NCI-H2196 (cell line): Measurements from ENCODE around the gene RPP25.
"Not testable (repeated sequence)": the region's sequence is repeated elsewhere in the genome, so short reads cannot be mapped to it uniquely, and the experiment has no call there.

Experiments used
- DNase-seq: peaks from one replicate; lab custom pipeline; 2025; ENCODE audit not compliant: unreplicated experiment; lab: John Stamatoyannopoulos, UW

Gene RPP25

GRCh38 chr15:74924525-74924924, 32.0 kb downstream of the RPP25 start:
- DNase-seq: no peak

- DNase-seq: no peak
These were observed 36.1 kb downstream of the RPP25 start for GRCh38 chr15:74920456-74920855.

- no peak for DNase-seq
These were observed 38.9 kb downstream of the RPP25 start for GRCh38 chr15:74917676-74918075.

- DNase-seq: not testable (repeated sequence)
These were observed 42.8 kb downstream of the RPP25 start for GRCh38 chr15:74913799-74914198.

GRCh38 chr15:74913041-74913440, 43.5 kb downstream of the RPP25 start:
- DNase-seq: peak; percentile 37

GRCh38 chr15:74908635-74909034, 47.9 kb downstream of the RPP25 start:
- no peak for DNase-seq

- DNase-seq: no peak
These were observed 49.3 kb downstream of the RPP25 start for GRCh38 chr15:74907163-74907870.

- DNase-seq: peak; percentile 70
These were observed 50.0 kb downstream of the RPP25 start, which contains the start of gene FAM219B for GRCh38 chr15:74906450-74907162. Gene FAM219B (minus strand): TSS chr15:74906851. CDS start chr15:74906800, 51 bp downstream.

- no peak for DNase-seq
These were observed 50.5 kb downstream of the RPP25 start for GRCh38 chr15:74906067-74906449.
